Measurements from ENCODE around the gene PPFIBP1. TPM values are rescaled to one million over a fixed set of nuclear protein-coding genes. Genes with fewer than 3 reads are reported as not detected.

PPFIBP1 gene
- total and polyA plus RNA-seq, 2 donors (not counting 1 experiment from before 2014, with no cell fraction given): 3.3 to 15.0 TPM

DNA sequence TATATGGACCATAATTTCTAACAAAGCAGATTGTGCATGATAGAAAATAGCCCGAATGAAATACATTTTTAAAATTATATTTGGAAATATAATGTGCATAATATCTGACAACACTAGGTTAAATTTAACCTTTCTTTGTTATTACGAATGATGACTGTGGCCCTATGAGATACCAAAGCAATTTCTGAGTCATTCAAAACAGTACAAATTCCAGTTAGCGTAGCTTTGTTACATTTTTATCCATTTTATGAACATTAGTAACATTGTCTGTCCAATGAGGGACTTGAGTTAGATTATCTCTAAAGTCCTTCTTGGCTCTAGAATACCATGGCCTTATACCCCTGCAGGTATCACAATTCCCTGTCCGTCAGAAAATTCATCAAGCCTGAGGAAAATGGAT lies 133.3 kb downstream of the PPFIBP1 start:
- Histone ChIP-seq H3K9me3 (ENCODE audit: control extremely low read depth in 1 of 3, control insufficient read depth in 2 of 3, insufficient read depth in 1 of 3, low read length in 2 of 3) (no peaks in the 10 kb centered on the region), H2AFZ (ENCODE audit: insufficient read depth, low read depth, low read length, poor library complexity, severe bottlenecking) (no peak overlapping the region), H3K9ac (ENCODE audit: low read length) (no peak overlapping the region), H4K20me1 (ENCODE audit: control insufficient read depth, insufficient read depth, low read length, poor library complexity, severe bottlenecking) (no peaks in the 10 kb centered on the region), H3K27ac (ENCODE audit: low read length in 2 of 2) (no peak overlapping the region), H3K27me3 (replicated peaks in 1 of 4; ENCODE audit: control extremely low read depth in 1 of 4, control insufficient read depth in 3 of 4, insufficient read depth in 4 of 4, low read length in 3 of 4) (no peaks in the 10 kb centered on the region), H3K4me1 (ENCODE audit: control insufficient read depth in 2 of 2, insufficient read depth in 2 of 2, low read length in 2 of 2) (no peaks in the 10 kb centered on the region), H3K79me2 (ENCODE audit: control insufficient read depth, insufficient read depth, low read length) (no peaks in the 10 kb centered on the region), H3K4me2 (replicated peaks; ENCODE audit: low read depth, low read length, poor library complexity, severe bottlenecking) (no peak overlapping the region), H3K4me3 (ENCODE audit: control extremely low read depth in 1 of 5, extremely low read depth in 1 of 5, insufficient read depth in 1 of 5, low read depth in 2 of 5, low read length in 4 of 5) (no peak overlapping the region), H3K36me3 (replicated peaks in 1 of 2; ENCODE audit: control extremely low read depth in 1 of 2, control insufficient read depth in 1 of 2, extremely low read depth in 1 of 2, insufficient read depth in 2 of 2, low read length in 1 of 2) (no peaks in the 10 kb centered on the region)
- Mint-ChIP-seq H3K9me3 (ENCODE audit: insufficient read depth) (no peaks in the 10 kb centered on the region), H3K27me3 (no peaks in the 10 kb centered on the region), H3K27ac (no peak overlapping the region), H3K4me3 (no peak overlapping the region), H3K4me1 (peaks cover 4% of the 10 kb centered on the region)
- no peak for DNase-seq
- ChIA-PET POLR2A (no interaction called here), CTCF (interaction anchor here (1.2 kb wide), 1 partner anchor 222 kb away, joined by 3 read pairs; no protein-coding TSS in a partner anchor)
- no peak for ATAC-seq (ENCODE audit: low read depth)
- 0% methylated on average over 1 of the region's 4 CpGs for WGBS (ENCODE audit: insufficient coverage)
- no peak for TF ChIP-seq EZH2 (IDR thresholded peaks at IDR 0.05; ENCODE audit: borderline replicate concordance, insufficient read depth, low read depth, low read length, poor library complexity, severe bottlenecking)
- TF ChIP-seq, protein P1, sequence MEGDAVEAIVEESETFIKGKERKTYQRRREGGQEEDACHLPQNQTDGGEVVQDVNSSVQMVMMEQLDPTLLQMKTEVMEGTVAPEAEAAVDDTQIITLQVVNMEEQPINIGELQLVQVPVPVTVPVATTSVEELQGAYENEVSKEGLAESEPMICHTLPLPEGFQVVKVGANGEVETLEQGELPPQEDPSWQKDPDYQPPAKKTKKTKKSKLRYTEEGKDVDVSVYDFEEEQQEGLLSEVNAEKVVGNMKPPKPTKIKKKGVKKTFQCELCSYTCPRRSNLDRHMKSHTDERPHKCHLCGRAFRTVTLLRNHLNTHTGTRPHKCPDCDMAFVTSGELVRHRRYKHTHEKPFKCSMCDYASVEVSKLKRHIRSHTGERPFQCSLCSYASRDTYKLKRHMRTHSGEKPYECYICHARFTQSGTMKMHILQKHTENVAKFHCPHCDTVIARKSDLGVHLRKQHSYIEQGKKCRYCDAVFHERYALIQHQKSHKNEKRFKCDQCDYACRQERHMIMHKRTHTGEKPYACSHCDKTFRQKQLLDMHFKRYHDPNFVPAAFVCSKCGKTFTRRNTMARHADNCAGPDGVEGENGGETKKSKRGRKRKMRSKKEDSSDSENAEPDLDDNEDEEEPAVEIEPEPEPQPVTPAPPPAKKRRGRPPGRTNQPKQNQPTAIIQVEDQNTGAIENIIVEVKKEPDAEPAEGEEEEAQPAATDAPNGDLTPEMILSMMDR (IDR thresholded peaks at IDR 0.05): no peak
- intact Hi-C loops (cut with micrococcal nuclease): no loop called here

DNA sequence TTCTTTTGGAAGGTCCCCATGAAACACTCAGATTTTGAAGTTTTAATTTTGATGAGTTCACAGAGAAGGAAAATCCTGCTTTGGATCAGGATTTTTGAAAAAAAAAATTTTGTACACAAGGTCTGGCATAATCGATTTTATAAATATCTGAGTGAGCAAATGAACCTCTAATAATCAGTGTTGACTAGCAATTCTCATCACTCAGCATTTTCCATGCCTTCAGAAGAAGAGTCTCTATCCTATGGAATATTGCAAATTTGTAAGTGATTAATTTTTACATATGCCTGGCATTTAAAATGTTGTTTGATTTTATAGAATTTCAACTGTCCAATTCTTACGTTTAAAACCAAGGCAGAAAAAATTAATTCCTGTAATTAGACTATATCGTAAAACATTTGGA lies 141.7 kb downstream of the PPFIBP1 start:
- no peaks in the 10 kb centered on the region for H3K9me3 Mint-ChIP-seq (ENCODE audit: insufficient read depth)
- Histone ChIP-seq H3K36me3 (replicated peaks in 1 of 2; ENCODE audit: control extremely low read depth in 1 of 2, control insufficient read depth in 1 of 2, extremely low read depth in 1 of 2, insufficient read depth in 2 of 2, low read length in 1 of 2) (no peaks in the 10 kb centered on the region), H3K27me3 (replicated peaks in 1 of 4; ENCODE audit: control extremely low read depth in 1 of 4, control insufficient read depth in 3 of 4, insufficient read depth in 4 of 4, low read length in 3 of 4) (no peaks in the 10 kb centered on the region), H3K4me3 (ENCODE audit: control extremely low read depth in 1 of 5, extremely low read depth in 1 of 5, insufficient read depth in 1 of 5, low read depth in 2 of 5, low read length in 4 of 5) (no peak overlapping the region), H3K4me2 (replicated peaks; ENCODE audit: low read depth, low read length, poor library complexity, severe bottlenecking) (no peak overlapping the region), H3K27ac (ENCODE audit: low read length in 2 of 2) (no peak overlapping the region), H4K20me1 (ENCODE audit: control insufficient read depth, insufficient read depth, low read length, poor library complexity, severe bottlenecking) (no peaks in the 10 kb centered on the region), H3K9ac (ENCODE audit: low read length) (no peak overlapping the region), H3K79me2 (ENCODE audit: control insufficient read depth, insufficient read depth, low read length) (no peaks in the 10 kb centered on the region), H2AFZ (ENCODE audit: insufficient read depth, low read depth, low read length, poor library complexity, severe bottlenecking) (no peak overlapping the region), H3K9me3 (ENCODE audit: control extremely low read depth in 1 of 3, control insufficient read depth in 2 of 3, insufficient read depth in 1 of 3, low read length in 2 of 3) (no peaks in the 10 kb centered on the region), H3K4me1 (ENCODE audit: control insufficient read depth in 2 of 2, insufficient read depth in 2 of 2, low read length in 2 of 2) (no peaks in the 10 kb centered on the region)
- ChIA-PET CTCF (no interaction called here), POLR2A (no interaction called here)
- H3K27me3 Mint-ChIP-seq: no peaks in the 10 kb centered on the region
- no peak overlapping the region for H3K27ac Mint-ChIP-seq
- TF ChIP-seq, protein P1 (IDR thresholded peaks at IDR 0.05): no peak
- TF ChIP-seq EZH2 (IDR thresholded peaks at IDR 0.05; ENCODE audit: borderline replicate concordance, insufficient read depth, low read depth, low read length, poor library complexity, severe bottlenecking): no peak
- DNase-seq (no peak), ATAC-seq (ENCODE audit: low read depth) (no peak)
- intact Hi-C loops (cut with micrococcal nuclease): no loop called here
- no peak overlapping the region for H3K4me3 Mint-ChIP-seq
- H3K4me1 Mint-ChIP-seq: no peaks in the 10 kb centered on the region
- no CpG with 5 or more reads among the region's 3 CpGs for WGBS (ENCODE audit: insufficient coverage)
